OCI-M2 (cell line): Measurements from ENCODE around the gene ZBTB7B.
A peak's percentile ranks its signal among the peaks of the same experiment; 100 is the strongest.

Experiments
- DNase-seq: peaks from one replicate; lab custom pipeline; 2025; ENCODE audit not compliant: unreplicated experiment; lab: John Stamatoyannopoulos, UW

ZBTB7B gene

GRCh38 chr1:155053531-155054105 is 51.0 kb downstream of the ZBTB7B start:
- DNase-seq: no peak

- DNase-seq: no peak
Observed at GRCh38 chr1:155057104-155057503, 54.5 kb downstream of the ZBTB7B start.

- DNase-seq: no peak
Observed at GRCh38 chr1:155057788-155058211, 55.2 kb downstream of the ZBTB7B start.

- DNase-seq: no peak
Observed at GRCh38 chr1:155060736-155061135, 58.1 kb downstream of the ZBTB7B start.

GRCh38 chr1:155061381-155062150 is 59.0 kb downstream of the ZBTB7B start:
- peak; percentile 40 for DNase-seq

GRCh38 chr1:155062151-155062686 is 59.6 kb downstream of the ZBTB7B start:
- DNase-seq: no peak

- DNase-seq: no peak
Observed at GRCh38 chr1:155062702-155063411, 60.3 kb downstream of the ZBTB7B start.

- peak; percentile 41 for DNase-seq
Observed at GRCh38 chr1:155063550-155064110, 61.0 kb downstream of the ZBTB7B start, which contains the start of gene EFNA4. EFNA4 (plus strand) TSS chr1:155063740; CDS start chr1:155063824, 84 bp downstream.

- DNase-seq: no peak
Observed at GRCh38 chr1:155064111-155064831, 61.7 kb downstream of the ZBTB7B start.

GRCh38 chr1:155064832-155065429 is 62.3 kb downstream of the ZBTB7B start:
- no peak for DNase-seq

- DNase-seq: no peak
Observed at GRCh38 chr1:155066777-155067176, 64.2 kb downstream of the ZBTB7B start.
